Liver (tissue), 3 donors: ENCODE data around the gene HCRTR1.

Source experiments
- EGR1 ChIP-seq, 2 donors: IDR thresholded peaks; 2 replicates each; pipeline ENCODE4 v1.6.1; 2016 to 2018; ENCODE audit warnings: antibody characterized with exemption in 2 of 2, low read depth in 2 of 2
- FOXA1 ChIP-seq: IDR thresholded peaks from 2 replicates; pipeline ENCODE4 v1.6.1; 2016; ENCODE audit warnings: antibody characterized with exemption
- HNF4A ChIP-seq, 2 donors: conservative IDR thresholded peaks; 2 replicates each; pipeline ENCODE4 v1.6.1; 2016; ENCODE audit warnings: antibody characterized with exemption in 2 of 2, mild to moderate bottlenecking in 2 of 2
- HNF4G ChIP-seq: IDR thresholded peaks from 2 replicates; pipeline ENCODE4 v1.6.1; 2016; ENCODE audit warnings: antibody characterized with exemption
- JUND ChIP-seq, 2 donors: IDR thresholded peaks; 2 replicates each; pipeline ENCODE4 v1.6.1; 2016; ENCODE audit warnings: antibody characterized with exemption in 2 of 2
- RAD21 ChIP-seq, 2 donors: IDR thresholded peaks; 2 replicates each; pipeline ENCODE4 v1.6.1; 2016; ENCODE audit warnings: antibody characterized with exemption in 2 of 2, mild to moderate bottlenecking in 2 of 2
- RXRA ChIP-seq, 2 donors: IDR thresholded peaks; 2 replicates each; pipeline ENCODE4 v1.6.1; 2017 to 2018; ENCODE audit warnings: antibody characterized with exemption in 2 of 2, mild to moderate bottlenecking in 1 of 2
- SP1 ChIP-seq: IDR thresholded peaks from 2 replicates; pipeline ENCODE4 v1.6.1; 2018; ENCODE audit warnings: antibody characterized with exemption, mild to moderate bottlenecking
- TAF1 ChIP-seq: conservative IDR thresholded peaks from 2 replicates; pipeline ENCODE4 v1.6.1; 2016; ENCODE audit warnings: antibody characterized with exemption, mild to moderate bottlenecking
- YY1 ChIP-seq: IDR thresholded peaks from 2 replicates; pipeline ENCODE4 v1.6.1; 2016; ENCODE audit warnings: antibody characterized with exemption, mild to moderate bottlenecking
- TF ChIP-seq, protein P1 (sequence below): IDR thresholded peaks from 2 replicates; pipeline ENCODE4 v1.6.1; 2016; ENCODE audit warnings: antibody characterized with exemption, mild to moderate bottlenecking
- TF ChIP-seq, protein P2 (sequence below): fragments of 150-350 bp; IDR thresholded peaks from 2 replicates; pipeline ENCODE4 v1.5.1; 2017; ENCODE audit warnings: improper control_type of control experiment, low read depth, low read length; ENCODE audit not compliant: missing input control
- TF ChIP-seq, protein P3 (sequence below): IDR thresholded peaks from 2 replicates; pipeline ENCODE4 v1.6.1; 2016; ENCODE audit warnings: antibody characterized with exemption
- TF ChIP-seq, protein P4 (sequence below): IDR thresholded peaks from 2 replicates; pipeline ENCODE4 v1.6.1; 2016; ENCODE audit warnings: antibody characterized with exemption
- donor health status: healthy.
- donor health status: healthy.

DNA sequence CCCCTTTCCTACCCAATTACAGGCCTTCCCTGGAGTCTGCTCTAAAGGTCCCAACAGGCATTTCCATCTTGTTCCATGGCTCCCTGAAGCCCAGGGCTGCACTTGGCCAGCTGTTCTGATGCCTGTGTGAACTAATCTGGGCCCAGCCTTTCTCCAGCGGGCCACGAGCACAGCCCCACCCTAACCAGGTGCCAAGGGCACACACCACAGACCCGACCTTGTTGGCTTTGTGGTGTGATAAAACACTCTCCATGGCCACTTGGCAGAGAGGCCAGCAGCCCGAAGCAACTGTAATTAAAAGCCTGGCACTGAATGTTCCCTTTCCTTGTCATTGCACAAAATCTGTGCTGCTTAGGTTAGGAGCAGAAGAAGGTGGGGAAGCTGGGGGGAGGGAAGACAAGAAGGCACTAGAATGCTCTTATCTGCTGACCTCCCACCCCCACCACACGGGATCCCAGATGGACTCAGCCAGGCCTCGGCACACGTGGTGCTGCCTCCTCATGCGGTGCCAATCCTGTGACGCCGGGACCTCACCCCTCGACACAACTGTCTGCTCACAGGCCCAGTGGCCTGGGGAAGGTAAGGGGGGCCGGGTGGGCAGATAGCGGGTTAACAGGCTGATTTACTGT lies 9.9 kb downstream of the HCRTR1 start:
- TF ChIP-seq, protein P1, sequence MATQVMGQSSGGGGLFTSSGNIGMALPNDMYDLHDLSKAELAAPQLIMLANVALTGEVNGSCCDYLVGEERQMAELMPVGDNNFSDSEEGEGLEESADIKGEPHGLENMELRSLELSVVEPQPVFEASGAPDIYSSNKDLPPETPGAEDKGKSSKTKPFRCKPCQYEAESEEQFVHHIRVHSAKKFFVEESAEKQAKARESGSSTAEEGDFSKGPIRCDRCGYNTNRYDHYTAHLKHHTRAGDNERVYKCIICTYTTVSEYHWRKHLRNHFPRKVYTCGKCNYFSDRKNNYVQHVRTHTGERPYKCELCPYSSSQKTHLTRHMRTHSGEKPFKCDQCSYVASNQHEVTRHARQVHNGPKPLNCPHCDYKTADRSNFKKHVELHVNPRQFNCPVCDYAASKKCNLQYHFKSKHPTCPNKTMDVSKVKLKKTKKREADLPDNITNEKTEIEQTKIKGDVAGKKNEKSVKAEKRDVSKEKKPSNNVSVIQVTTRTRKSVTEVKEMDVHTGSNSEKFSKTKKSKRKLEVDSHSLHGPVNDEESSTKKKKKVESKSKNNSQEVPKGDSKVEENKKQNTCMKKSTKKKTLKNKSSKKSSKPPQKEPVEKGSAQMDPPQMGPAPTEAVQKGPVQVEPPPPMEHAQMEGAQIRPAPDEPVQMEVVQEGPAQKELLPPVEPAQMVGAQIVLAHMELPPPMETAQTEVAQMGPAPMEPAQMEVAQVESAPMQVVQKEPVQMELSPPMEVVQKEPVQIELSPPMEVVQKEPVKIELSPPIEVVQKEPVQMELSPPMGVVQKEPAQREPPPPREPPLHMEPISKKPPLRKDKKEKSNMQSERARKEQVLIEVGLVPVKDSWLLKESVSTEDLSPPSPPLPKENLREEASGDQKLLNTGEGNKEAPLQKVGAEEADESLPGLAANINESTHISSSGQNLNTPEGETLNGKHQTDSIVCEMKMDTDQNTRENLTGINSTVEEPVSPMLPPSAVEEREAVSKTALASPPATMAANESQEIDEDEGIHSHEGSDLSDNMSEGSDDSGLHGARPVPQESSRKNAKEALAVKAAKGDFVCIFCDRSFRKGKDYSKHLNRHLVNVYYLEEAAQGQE: no peak
- TF ChIP-seq TAF1 (no peak), RAD21 (IDR thresholded peaks at IDR 0.05) (no peak), EGR1 (IDR thresholded peaks at IDR 0.05; ENCODE audit: low read depth in 2 of 2) (no peak), RXRA (IDR thresholded peaks at IDR 0.05) (no peak), HNF4A (conservative IDR thresholded peaks at IDR 0.05) (no peak), FOXA1 (no peak), YY1 (no peak), JUND (IDR thresholded peaks at IDR 0.05) (no peak), SP1 (no peak), HNF4G (no peak)
- TF ChIP-seq, protein P2, sequence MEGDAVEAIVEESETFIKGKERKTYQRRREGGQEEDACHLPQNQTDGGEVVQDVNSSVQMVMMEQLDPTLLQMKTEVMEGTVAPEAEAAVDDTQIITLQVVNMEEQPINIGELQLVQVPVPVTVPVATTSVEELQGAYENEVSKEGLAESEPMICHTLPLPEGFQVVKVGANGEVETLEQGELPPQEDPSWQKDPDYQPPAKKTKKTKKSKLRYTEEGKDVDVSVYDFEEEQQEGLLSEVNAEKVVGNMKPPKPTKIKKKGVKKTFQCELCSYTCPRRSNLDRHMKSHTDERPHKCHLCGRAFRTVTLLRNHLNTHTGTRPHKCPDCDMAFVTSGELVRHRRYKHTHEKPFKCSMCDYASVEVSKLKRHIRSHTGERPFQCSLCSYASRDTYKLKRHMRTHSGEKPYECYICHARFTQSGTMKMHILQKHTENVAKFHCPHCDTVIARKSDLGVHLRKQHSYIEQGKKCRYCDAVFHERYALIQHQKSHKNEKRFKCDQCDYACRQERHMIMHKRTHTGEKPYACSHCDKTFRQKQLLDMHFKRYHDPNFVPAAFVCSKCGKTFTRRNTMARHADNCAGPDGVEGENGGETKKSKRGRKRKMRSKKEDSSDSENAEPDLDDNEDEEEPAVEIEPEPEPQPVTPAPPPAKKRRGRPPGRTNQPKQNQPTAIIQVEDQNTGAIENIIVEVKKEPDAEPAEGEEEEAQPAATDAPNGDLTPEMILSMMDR: no peak
- TF ChIP-seq, protein P3, sequence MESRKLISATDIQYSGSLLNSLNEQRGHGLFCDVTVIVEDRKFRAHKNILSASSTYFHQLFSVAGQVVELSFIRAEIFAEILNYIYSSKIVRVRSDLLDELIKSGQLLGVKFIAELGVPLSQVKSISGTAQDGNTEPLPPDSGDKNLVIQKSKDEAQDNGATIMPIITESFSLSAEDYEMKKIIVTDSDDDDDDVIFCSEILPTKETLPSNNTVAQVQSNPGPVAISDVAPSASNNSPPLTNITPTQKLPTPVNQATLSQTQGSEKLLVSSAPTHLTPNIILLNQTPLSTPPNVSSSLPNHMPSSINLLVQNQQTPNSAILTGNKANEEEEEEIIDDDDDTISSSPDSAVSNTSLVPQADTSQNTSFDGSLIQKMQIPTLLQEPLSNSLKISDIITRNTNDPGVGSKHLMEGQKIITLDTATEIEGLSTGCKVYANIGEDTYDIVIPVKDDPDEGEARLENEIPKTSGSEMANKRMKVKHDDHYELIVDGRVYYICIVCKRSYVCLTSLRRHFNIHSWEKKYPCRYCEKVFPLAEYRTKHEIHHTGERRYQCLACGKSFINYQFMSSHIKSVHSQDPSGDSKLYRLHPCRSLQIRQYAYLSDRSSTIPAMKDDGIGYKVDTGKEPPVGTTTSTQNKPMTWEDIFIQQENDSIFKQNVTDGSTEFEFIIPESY: no peak
- TF ChIP-seq, protein P4, sequence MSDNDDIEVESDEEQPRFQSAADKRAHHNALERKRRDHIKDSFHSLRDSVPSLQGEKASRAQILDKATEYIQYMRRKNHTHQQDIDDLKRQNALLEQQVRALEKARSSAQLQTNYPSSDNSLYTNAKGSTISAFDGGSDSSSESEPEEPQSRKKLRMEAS: no peak
